ENCODE results near the gene C2orf49. TPM values are rescaled to one million over a fixed set of nuclear protein-coding genes. Genes with fewer than 3 reads are reported as not detected.

The C2orf49 gene
- total RNA-seq, 1 donor from 2014 or later, result 20.8 TPM

DNA sequence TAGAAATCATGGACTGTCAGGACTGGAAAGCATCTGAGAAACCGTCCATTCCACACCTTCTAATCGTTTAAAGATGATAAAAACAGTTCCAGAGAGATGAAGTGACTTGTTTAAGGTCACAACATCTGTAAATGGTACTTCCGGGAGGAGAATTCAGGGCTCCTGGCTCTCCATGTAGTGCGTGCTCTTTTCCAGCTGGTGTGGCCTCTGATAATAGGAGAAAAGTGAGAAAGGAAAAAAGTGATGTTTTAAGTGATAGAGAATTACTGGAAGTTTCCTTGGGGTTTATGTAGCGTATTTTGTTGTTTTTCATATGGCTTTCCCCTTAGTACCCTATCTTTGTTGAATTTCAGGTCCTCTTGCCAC is 663 bp downstream of the C2orf49 start:
- H3K36me3 Mint-ChIP-seq, result peaks cover 12% of the 10 kb centered on the region
- peak overlapping the region; percentile 97 for H3K27ac Mint-ChIP-seq
- DNase-seq (ENCODE audit: low spot score in 2 of 2, unreplicated experiment in 2 of 2), result no peak
- H3K9me3 Mint-ChIP-seq, result no peaks in the 10 kb centered on the region
- H3K27me3 Mint-ChIP-seq (ENCODE audit: low read depth), result no peaks in the 10 kb centered on the region
- peak overlapping the region; percentile 100 for H3K4me3 Mint-ChIP-seq
- H3K4me1 Mint-ChIP-seq, result peaks cover 30% of the 10 kb centered on the region
- TF ChIP-seq, protein P1, sequence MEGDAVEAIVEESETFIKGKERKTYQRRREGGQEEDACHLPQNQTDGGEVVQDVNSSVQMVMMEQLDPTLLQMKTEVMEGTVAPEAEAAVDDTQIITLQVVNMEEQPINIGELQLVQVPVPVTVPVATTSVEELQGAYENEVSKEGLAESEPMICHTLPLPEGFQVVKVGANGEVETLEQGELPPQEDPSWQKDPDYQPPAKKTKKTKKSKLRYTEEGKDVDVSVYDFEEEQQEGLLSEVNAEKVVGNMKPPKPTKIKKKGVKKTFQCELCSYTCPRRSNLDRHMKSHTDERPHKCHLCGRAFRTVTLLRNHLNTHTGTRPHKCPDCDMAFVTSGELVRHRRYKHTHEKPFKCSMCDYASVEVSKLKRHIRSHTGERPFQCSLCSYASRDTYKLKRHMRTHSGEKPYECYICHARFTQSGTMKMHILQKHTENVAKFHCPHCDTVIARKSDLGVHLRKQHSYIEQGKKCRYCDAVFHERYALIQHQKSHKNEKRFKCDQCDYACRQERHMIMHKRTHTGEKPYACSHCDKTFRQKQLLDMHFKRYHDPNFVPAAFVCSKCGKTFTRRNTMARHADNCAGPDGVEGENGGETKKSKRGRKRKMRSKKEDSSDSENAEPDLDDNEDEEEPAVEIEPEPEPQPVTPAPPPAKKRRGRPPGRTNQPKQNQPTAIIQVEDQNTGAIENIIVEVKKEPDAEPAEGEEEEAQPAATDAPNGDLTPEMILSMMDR (IDR thresholded peaks at IDR 0.05; ENCODE audit: unreplicated experiment), result no peak

DNA sequence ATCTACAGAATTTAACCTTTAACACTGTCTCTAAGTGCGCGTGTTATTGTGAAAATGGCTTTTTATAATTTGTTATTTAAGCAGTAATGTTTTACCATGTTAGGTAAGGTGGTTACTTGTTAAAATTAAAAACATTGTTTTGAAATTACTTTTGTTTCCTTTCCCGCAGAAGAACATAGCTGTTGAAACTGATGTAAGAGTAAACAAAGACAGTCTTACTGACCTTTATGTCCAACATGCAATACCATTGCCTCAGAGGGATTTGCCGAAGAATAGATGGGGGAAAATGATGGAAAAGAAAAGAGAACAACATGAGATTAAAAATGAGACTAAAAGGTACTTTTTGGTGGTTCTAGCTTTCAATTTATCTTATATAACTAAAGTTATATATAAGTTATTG is 2.1 kb downstream of the C2orf49 start:
- TF ChIP-seq, protein P1 (IDR thresholded peaks at IDR 0.05; ENCODE audit: unreplicated experiment), result no peak

DNA sequence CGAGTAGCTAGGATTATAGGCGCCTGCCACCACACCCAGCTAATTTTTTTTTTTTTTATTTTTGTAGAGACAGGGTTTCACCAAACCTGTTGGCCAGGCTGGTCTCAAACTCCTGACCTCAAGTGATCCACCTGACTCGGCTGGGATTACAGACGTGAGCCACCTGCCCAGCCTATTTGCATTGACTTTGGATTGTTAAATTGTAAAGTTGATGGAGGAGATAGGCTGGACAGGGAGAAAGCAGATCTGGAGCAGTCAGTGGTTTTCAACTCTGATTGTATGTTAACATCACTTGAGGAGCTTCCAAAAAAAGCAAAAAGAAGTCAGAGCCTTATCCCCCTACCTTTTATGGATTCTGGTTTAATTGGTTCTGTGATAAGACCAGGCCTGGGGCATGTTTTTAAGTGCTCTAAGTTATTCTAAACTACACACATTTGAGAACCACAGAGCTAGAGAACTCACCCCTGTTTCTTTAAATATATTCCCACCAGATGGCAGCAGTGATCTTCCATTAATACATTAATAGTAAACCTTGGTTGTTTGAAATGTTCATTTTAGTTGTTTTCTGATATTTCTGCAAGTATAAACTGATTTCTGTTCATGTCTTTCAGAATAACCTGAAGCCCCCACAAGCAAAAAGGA is 7.5 kb downstream of the C2orf49 start:
- TF ChIP-seq, protein P1 (IDR thresholded peaks at IDR 0.05; ENCODE audit: unreplicated experiment), result no peak
- H3K27ac Mint-ChIP-seq, result no peak overlapping the region
- DNase-seq (ENCODE audit: low spot score in 2 of 2, unreplicated experiment in 2 of 2), result no peak
- no peaks in the 10 kb centered on the region for H3K27me3 Mint-ChIP-seq (ENCODE audit: low read depth)
- no peaks in the 10 kb centered on the region for H3K4me1 Mint-ChIP-seq
- H3K9me3 Mint-ChIP-seq, result no peaks in the 10 kb centered on the region
- peaks cover 34% of the 10 kb centered on the region for H3K36me3 Mint-ChIP-seq
- H3K4me3 Mint-ChIP-seq, result no peak overlapping the region

More for the DNA sequence above, 2.1 kb downstream of the C2orf49 start:
- peaks cover 30% of the 10 kb centered on the region for H3K4me1 Mint-ChIP-seq
- H3K9me3 Mint-ChIP-seq, result no peaks in the 10 kb centered on the region
- H3K4me3 Mint-ChIP-seq, result peak overlapping the region; percentile 100
- DNase-seq (ENCODE audit: low spot score in 2 of 2, unreplicated experiment in 2 of 2), result no peak
- H3K36me3 Mint-ChIP-seq, result peaks cover 17% of the 10 kb centered on the region
- no peaks in the 10 kb centered on the region for H3K27me3 Mint-ChIP-seq (ENCODE audit: low read depth)
- H3K27ac Mint-ChIP-seq, result peak overlapping the region; percentile 36

DNA sequence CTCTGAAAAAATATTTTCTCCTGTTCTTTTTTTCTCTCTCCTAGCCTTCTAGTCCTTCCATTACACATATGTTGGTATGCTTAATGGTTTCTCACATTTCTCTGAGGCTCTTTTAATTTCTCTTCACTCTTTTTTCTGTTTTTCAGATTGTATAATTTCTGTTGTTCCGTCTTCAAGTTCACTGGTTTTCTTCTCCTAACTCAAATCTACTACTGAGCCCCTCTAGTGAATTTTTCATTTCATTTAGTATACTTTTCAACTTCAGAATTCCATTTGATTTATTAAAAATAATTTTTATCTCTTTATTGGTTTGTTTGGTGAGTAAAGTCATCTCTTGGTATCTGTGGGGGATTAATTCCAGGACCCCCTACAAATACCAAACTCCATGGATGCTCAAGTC is 19.8 kb downstream of the C2orf49 start:
- no peak for DNase-seq (ENCODE audit: low spot score in 2 of 2, unreplicated experiment in 2 of 2)
- Mint-ChIP-seq H3K27ac (no peak overlapping the region), H3K4me1 (no peaks in the 10 kb centered on the region), H3K27me3 (ENCODE audit: low read depth) (no peaks in the 10 kb centered on the region), H3K9me3 (peaks cover 4% of the 10 kb centered on the region), H3K4me3 (no peak overlapping the region), H3K36me3 (peaks cover 51% of the 10 kb centered on the region)
- TF ChIP-seq, protein P1 (IDR thresholded peaks at IDR 0.05; ENCODE audit: unreplicated experiment), result no peak

DNA sequence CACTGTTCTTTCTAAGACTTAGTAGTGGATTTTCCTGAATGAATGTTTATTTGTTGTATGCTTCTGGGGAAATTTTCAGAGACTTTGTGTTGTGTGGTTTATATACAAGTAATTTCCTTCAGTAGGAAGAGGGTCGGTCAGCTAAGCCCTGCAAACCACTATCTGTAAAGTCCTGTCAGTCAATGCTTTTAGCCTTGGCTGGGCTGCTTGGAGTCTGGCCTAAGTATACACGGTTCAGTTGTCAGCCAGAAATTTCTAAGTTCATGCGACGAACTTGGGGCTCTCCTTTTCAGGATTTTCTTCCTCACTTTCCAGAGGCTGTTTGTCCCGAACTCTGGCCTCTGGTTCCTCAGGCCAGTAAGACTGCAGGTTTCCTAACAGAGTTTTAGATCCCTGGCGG is 21.3 kb downstream of the C2orf49 start:
- no peaks in the 10 kb centered on the region for H3K4me1 Mint-ChIP-seq

More for the DNA sequence above, 21.3 kb downstream of the C2orf49 start:
- TF ChIP-seq, protein P1 (IDR thresholded peaks at IDR 0.05; ENCODE audit: unreplicated experiment), result no peak
- Mint-ChIP-seq H3K4me3 (no peak overlapping the region), H3K27me3 (ENCODE audit: low read depth) (no peaks in the 10 kb centered on the region), H3K27ac (no peak overlapping the region), H3K36me3 (peaks cover 50% of the 10 kb centered on the region), H3K9me3 (peaks cover 4% of the 10 kb centered on the region)
- DNase-seq (ENCODE audit: low spot score in 2 of 2, unreplicated experiment in 2 of 2), result no peak

All from mesothelial cell of epicardium (in vitro differentiated cells).